ENCODE measurements around the gene PTPRG. TPM values are rescaled to one million over a fixed set of nuclear protein-coding genes. Genes with fewer than 3 reads are reported as not detected.

Gene PTPRG
- total RNA-seq, 1 experiment from 2014 or later, result 0.73 TPM

DNA sequence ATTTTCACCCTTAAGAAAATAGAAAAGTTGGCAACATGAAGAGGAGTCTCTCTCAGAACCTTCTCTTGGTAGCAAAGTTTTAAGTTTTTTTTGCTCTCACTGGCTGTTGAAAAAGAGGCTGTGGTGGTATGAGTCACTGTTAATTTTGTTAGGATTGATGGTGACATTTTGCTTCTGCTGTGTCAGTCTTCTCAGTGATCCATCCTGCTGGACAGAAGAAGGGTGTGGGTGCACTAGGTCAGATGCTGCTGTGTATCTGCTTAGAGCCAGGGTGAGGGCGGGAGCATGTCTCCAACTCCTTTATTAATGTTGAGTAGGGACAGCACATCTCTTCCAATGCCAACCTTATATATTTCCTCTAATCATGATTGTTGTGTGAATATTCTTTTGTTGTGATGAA, 442.5 kb downstream of the PTPRG start:
- no peak overlapping the region for H3K9ac ChIP-seq (ENCODE audit: low read length)
- no peak overlapping the region for H3K4me2 ChIP-seq (ENCODE audit: low read length)
- no peaks in the 10 kb centered on the region for H4K20me1 ChIP-seq (ENCODE audit: low read length)
- no peak overlapping the region for H3K4me3 ChIP-seq (ENCODE audit: low read length)
- TF ChIP-seq EZH2phosphoT487 (IDR thresholded peaks at IDR 0.05; ENCODE audit: borderline replicate concordance, low read length) (no peak), EZH2 (IDR thresholded peaks at IDR 0.05; ENCODE audit: low read length, unreplicated experiment) (no peak)
- TF ChIP-seq, protein P1, sequence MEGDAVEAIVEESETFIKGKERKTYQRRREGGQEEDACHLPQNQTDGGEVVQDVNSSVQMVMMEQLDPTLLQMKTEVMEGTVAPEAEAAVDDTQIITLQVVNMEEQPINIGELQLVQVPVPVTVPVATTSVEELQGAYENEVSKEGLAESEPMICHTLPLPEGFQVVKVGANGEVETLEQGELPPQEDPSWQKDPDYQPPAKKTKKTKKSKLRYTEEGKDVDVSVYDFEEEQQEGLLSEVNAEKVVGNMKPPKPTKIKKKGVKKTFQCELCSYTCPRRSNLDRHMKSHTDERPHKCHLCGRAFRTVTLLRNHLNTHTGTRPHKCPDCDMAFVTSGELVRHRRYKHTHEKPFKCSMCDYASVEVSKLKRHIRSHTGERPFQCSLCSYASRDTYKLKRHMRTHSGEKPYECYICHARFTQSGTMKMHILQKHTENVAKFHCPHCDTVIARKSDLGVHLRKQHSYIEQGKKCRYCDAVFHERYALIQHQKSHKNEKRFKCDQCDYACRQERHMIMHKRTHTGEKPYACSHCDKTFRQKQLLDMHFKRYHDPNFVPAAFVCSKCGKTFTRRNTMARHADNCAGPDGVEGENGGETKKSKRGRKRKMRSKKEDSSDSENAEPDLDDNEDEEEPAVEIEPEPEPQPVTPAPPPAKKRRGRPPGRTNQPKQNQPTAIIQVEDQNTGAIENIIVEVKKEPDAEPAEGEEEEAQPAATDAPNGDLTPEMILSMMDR (conservative IDR thresholded peaks at IDR 0.05; ENCODE audit: low read depth, low read length), result no peak
- no peaks in the 10 kb centered on the region for H3K4me1 ChIP-seq (ENCODE audit: insufficient read depth, low read length)
- H3K79me2 ChIP-seq (ENCODE audit: low read length), result no peaks in the 10 kb centered on the region
- no peaks in the 10 kb centered on the region for H3K9me2 ChIP-seq (replicated peaks; ENCODE audit: low read length)
- H3K27me3 ChIP-seq (ENCODE audit: low read length), result no peaks in the 10 kb centered on the region
- ATAC-seq (no peak), DNase-seq (no peak)
- H3K27ac ChIP-seq (ENCODE audit: low read length), result no peak overlapping the region
- 0 out of 2 replicates have a peak, but pooled peaks cover 9% of the 10 kb centered on the region for H3K9me3 ChIP-seq (ENCODE audit: low read length)
- ChIA-PET POLR2A (ENCODE audit: unreplicated experiment) (no interaction called here), CTCF (no interaction called here)
- BruUV-seq (replicated peaks), result no TSS peak
- no peak overlapping the region for H2AFZ ChIP-seq (ENCODE audit: low read length)
- intact Hi-C loops (cut with micrococcal nuclease), result no loop called here
- no peaks in the 10 kb centered on the region for H3K36me3 ChIP-seq (ENCODE audit: low read depth, low read length)
- H3F3A ChIP-seq (ENCODE audit: low read length, unreplicated experiment), result no peaks in the 10 kb centered on the region

DNA sequence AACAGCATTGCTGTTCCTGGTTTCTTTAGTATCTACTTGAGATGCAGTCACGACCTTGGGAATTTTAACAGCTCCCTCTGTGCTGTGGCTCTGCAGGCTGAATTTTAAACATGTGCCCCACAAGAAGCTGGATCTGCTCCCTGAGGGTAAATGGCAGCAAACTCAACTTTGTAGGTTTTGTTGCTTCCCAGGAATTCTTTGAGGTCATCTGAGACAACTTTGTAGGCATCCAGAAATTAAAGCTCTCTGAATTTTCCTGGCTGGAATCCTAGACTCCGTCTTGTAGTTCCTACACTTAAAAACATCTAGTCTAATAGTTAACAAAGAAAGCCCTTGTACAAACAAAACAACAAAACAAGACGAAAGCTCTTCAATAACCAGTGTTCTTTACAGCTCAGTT, 445.7 kb downstream of the PTPRG start:
- no peaks in the 10 kb centered on the region for H3F3A ChIP-seq (ENCODE audit: low read length, unreplicated experiment)
- H2AFZ ChIP-seq (ENCODE audit: low read length), result no peak overlapping the region
- H3K9me2 ChIP-seq (replicated peaks; ENCODE audit: low read length), result no peaks in the 10 kb centered on the region
- H4K20me1 ChIP-seq (ENCODE audit: low read length), result no peaks in the 10 kb centered on the region
- H3K27ac ChIP-seq (ENCODE audit: low read length), result no peak overlapping the region
- DNase-seq (no peak), ATAC-seq (no peak)
- TF ChIP-seq, protein P1 (conservative IDR thresholded peaks at IDR 0.05; ENCODE audit: low read depth, low read length), result no peak
- TF ChIP-seq EZH2phosphoT487 (IDR thresholded peaks at IDR 0.05; ENCODE audit: borderline replicate concordance, low read length) (no peak), EZH2 (IDR thresholded peaks at IDR 0.05; ENCODE audit: low read length, unreplicated experiment) (no peak)
- no peak overlapping the region for H3K4me3 ChIP-seq (ENCODE audit: low read length)
- no peaks in the 10 kb centered on the region for H3K27me3 ChIP-seq (ENCODE audit: low read length)
- H3K4me1 ChIP-seq (ENCODE audit: insufficient read depth, low read length), result no peaks in the 10 kb centered on the region
- CTCF ChIA-PET, result no interaction called here
- H3K9ac ChIP-seq (ENCODE audit: low read length), result no peak overlapping the region
- H3K36me3 ChIP-seq (ENCODE audit: low read depth, low read length), result no peaks in the 10 kb centered on the region
- intact Hi-C loops (cut with micrococcal nuclease), result no loop called here
- no TSS peak for BruUV-seq (replicated peaks)
- 0 out of 2 replicates have a peak, but pooled peaks cover 11% of the 10 kb centered on the region for H3K9me3 ChIP-seq (ENCODE audit: low read length)
- H3K4me2 ChIP-seq (ENCODE audit: low read length), result no peak overlapping the region
- H3K79me2 ChIP-seq (ENCODE audit: low read length), result no peaks in the 10 kb centered on the region
- POLR2A ChIA-PET (ENCODE audit: unreplicated experiment), result no interaction called here

DNA sequence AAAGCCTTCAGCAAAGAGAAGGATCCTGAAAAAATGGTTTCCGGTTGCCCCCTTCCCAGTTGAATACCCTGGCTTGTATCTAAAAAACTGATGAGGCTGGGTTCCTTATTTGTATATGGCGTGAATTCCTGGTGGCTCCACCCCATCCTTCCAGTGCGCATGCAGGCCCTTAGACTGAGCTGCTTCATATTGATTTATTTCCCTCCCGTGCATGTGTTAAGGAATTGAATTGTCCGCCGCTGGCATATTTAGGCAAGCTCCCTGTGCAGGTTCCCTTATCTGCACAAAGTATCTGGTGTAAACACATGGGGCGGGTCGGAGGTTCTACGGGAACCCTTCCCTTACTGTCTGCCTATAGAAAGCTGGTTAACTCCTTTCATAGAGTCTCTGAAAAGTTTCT, 449.6 kb downstream of the PTPRG start:
- H3K9me2 ChIP-seq (replicated peaks; ENCODE audit: low read length), result no peaks in the 10 kb centered on the region
- intact Hi-C loops (cut with micrococcal nuclease), result no loop called here
- DNase-seq (no peak), ATAC-seq (no peak)
- no peaks in the 10 kb centered on the region for H3K27me3 ChIP-seq (ENCODE audit: low read length)
- no peaks in the 10 kb centered on the region for H3K4me1 ChIP-seq (ENCODE audit: insufficient read depth, low read length)
- no peak overlapping the region for H3K9ac ChIP-seq (ENCODE audit: low read length)
- BruUV-seq (replicated peaks), result no TSS peak
- no peak overlapping the region for H2AFZ ChIP-seq (ENCODE audit: low read length)
- 0 out of 2 replicates have a peak, but pooled peaks cover 2% of the 10 kb centered on the region for H3K9me3 ChIP-seq (ENCODE audit: low read length)
- no peaks in the 10 kb centered on the region for H3K36me3 ChIP-seq (ENCODE audit: low read depth, low read length)
- no peak overlapping the region for H3K4me3 ChIP-seq (ENCODE audit: low read length)
- H4K20me1 ChIP-seq (ENCODE audit: low read length), result no peaks in the 10 kb centered on the region
- no peaks in the 10 kb centered on the region for H3K79me2 ChIP-seq (ENCODE audit: low read length)
- H3K27ac ChIP-seq (ENCODE audit: low read length), result no peak overlapping the region
- ChIA-PET CTCF (no interaction called here), POLR2A (ENCODE audit: unreplicated experiment) (no interaction called here)
- no peak overlapping the region for H3K4me2 ChIP-seq (ENCODE audit: low read length)
- TF ChIP-seq EZH2 (IDR thresholded peaks at IDR 0.05; ENCODE audit: low read length, unreplicated experiment) (no peak), EZH2phosphoT487 (IDR thresholded peaks at IDR 0.05; ENCODE audit: borderline replicate concordance, low read length) (no peak)
- TF ChIP-seq, protein P1 (conservative IDR thresholded peaks at IDR 0.05; ENCODE audit: low read depth, low read length), result no peak
- H3F3A ChIP-seq (ENCODE audit: low read length, unreplicated experiment), result no peaks in the 10 kb centered on the region

All from PC-3 (cell line).